ENCODE data around the gene HNRNPA1.
"Not testable (repeated sequence)": the region's sequence is repeated elsewhere in the genome, so short reads cannot be mapped to it uniquely, and the experiment has no call there.

The HNRNPA1 gene

DNA sequence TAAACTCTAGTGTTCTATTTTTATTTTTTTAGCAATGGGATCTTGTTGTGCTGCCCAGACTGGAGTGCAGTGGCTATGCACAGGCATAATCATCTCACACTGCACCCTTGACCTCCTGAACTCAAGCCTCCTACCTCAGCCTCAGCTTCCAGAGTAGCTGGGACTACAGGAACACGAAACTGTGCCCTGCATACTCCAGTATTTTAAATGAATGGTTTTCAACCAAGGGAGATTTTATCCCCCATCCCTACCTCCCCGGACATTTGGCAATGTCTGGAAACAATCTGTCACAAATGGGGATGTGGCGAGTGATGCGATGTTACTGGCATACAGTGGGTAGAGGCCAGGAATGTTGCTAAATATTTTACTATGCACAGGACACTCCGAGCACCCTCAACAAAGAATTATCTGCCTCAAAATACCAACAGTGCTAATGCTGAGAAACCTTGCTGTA is 2.7 kb upstream of the HNRNPA1 start:
- DNase-seq, result no peak

- no peak for DNase-seq
Observed at GRCh38 chr12:54279227-54279631, 1.3 kb upstream of the HNRNPA1 start.

DNA sequence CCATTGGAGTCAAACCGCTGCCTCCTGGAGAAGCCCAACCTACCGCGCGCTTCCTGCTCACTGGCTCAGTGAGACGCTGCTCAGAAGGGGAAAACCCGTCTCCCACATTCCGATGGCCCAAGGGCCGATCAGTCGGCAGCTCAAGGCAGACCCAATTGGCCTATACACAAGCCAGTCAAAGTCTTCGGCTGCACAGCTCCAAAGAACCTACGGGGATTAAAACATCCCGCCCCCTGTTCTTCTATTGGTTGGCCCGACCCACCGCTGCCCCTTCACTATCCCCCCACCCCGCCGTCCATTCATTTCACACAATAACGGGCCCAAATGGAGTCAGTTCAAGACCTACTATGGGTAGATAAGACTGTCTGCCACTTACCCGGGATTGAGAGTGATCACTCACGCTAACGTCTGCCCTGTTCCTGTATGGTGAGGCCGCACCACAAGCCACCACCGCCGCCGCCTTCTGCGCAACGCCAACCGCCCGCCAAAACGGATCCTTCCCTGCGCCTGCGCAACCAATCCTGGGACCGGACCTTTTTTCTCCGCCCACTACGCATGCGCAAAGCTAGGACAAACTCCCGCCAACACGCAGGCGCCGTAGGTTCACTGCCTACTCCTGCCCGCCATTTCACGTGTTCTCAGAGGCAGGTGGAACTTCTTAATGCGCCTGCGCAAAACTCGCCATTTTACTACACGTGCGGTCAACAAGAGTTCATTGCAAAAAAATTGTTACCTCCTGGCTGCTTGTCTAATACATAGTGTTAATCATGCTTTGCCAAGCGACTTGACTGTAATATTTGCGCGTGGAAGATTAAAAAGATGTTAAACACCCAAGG is 676 bp upstream of the HNRNPA1 start, which contains the start of gene CBX5:
TSS of gene CBX5 (minus strand) at position 491 of the 836 bp plus-strand sequence. CDS start 22,472 bp downstream, outside the sequence.
- DNase-seq, result peak; percentile 99

DNA sequence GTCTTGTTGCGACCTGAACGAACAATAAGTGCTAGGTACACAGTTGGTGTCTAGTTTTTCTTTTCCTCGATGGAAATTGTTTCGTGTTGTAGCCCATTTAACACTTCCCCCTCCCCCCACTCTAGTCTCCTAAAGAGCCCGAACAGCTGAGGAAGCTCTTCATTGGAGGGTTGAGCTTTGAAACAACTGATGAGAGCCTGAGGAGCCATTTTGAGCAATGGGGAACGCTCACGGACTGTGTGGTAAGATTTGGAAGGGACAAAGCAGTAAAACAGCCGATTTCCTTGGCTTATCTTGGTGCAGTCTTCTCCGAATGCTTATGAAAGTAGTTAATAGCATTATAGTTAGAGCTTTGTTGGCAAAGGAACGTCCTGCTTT is 724 bp downstream of the HNRNPA1 start:
- DNase-seq, result not testable (repeated sequence)

DNA sequence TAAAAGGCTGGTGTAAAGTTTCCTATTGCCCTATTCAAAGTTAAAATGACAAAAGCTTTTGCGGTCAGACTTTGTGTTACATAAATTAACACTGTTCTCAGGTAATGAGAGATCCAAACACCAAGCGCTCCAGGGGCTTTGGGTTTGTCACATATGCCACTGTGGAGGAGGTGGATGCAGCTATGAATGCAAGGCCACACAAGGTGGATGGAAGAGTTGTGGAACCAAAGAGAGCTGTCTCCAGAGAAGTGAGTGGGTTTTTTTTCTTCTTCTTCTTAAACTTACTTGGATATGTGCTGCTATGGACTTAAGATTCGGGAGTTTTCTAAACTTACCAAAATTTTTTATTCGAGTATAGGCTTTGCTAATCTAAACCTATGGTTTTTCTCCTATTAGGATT is 1.2 kb downstream of the HNRNPA1 start:
- DNase-seq, result not testable (repeated sequence)

DNA sequence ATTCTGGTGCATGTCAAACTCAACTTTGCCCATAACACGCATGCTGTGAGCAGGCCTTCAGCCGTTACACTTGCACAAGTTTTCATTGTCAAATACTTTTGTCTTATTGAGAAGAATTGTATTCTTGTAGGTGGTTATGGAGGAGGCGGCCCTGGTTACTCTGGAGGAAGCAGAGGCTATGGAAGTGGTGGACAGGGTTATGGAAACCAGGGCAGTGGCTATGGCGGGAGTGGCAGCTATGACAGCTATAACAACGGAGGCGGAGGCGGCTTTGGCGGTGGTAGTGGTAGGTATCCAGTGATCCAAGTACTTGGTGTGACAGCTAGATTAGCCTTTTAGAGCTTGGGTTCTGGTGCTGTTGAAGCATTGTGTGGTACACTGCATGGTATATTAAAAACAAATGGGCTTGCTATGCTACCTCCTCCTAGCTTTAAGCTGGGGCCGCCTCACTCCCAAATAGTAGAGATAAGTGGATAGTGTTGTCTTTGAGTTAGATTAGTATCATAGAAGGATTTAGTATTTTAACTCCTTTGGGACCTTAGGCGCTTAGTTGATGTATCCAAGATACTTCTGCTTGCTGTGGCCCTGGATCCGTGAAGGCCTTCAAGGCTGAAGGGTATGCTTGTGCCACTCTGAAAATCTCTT is 2.5 kb downstream of the HNRNPA1 start:
- DNase-seq, result no peak

GRCh38 chr12:54284070-54284780 is 3.7 kb downstream of the HNRNPA1 start:
- not testable (repeated sequence) for DNase-seq

- DNase-seq, result no peak
Observed at GRCh38 chr12:54285150-54286041, 4.9 kb downstream of the HNRNPA1 start.

- no peak for DNase-seq
Observed at GRCh38 chr12:54286042-54287030, 5.8 kb downstream of the HNRNPA1 start.

- DNase-seq, result no peak
Observed at GRCh38 chr12:54287261-54288157, 7.0 kb downstream of the HNRNPA1 start.

- no peak for DNase-seq
Observed at GRCh38 chr12:54292083-54292930, 11.8 kb downstream of the HNRNPA1 start.

- no peak for DNase-seq
Observed at GRCh38 chr12:54292931-54293241, 12.4 kb downstream of the HNRNPA1 start.

- peak; percentile 25 for DNase-seq
Observed at GRCh38 chr12:54294152-54294952, 13.8 kb downstream of the HNRNPA1 start.

- no peak for DNase-seq
Observed at GRCh38 chr12:54294953-54295566, 14.5 kb downstream of the HNRNPA1 start.

GRCh38 chr12:54296393-54297099 is 16.0 kb downstream of the HNRNPA1 start:
- DNase-seq, result no peak

DNA sequence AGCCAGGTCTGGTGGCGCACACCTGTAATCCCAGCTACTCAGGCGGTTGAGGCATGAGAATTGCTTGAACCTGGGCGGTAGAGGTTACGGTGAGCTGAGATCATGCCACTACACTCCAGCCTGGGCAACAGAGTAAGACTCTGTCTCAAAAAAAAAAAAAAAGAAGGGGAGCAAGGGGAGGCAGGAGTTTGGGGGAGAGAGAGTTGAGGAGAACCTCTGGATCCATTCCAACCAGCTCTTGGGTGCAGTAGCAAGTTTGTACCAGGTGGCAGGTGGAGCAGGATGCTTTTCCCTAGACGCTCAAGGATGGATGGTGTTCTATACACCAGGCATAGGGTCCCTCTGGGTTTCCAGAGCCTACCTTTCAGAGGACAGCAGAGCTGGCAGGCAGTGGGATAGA is 18.4 kb downstream of the HNRNPA1 start:
- DNase-seq, result no peak

DNA sequence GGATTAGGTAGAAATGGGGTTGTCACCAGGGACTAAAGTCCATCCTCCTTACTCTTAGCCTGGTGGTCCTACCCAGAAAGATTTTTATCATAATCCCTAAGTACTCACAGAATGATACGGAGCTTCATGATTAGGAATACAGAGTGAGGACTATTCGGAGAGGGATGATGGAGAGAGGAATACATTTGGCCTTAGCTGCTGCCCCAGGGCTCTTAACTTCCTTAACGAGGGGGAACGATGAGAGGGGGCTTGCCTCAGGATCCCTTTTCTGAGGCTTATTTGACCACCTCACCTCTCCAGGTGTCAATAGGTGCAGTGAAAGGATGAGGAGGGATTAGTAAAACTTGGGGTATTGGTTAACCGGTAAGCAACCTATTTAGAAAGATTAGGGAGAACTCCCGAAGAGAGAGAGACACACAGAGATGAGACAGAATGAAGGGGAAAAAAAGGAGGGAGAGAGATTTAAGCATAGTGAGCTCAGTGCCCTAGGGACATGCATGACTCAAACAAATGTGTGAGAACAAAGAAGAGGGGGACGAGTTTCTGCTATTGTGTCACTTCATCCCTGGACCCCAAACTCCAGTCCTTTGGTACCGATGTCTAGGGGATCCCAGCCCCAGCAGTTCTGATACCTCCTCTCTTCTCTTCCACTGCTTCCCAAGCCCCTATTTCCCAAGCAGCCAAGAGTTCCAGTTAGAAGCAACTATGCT is 19.1 kb downstream of the HNRNPA1 start:
- no peak for DNase-seq
